ENCODE data around the gene BAZ2B. TPM values are rescaled to one million over a fixed set of nuclear protein-coding genes. Genes with fewer than 3 reads are reported as not detected.
"Not testable (repeated sequence)": the region's sequence is repeated elsewhere in the genome, so short reads cannot be mapped to it uniquely, and the experiment has no call there.

The BAZ2B gene
- polyA plus RNA-seq, 3 donors = 73.8 to 95.9 (median 79.9) TPM

GRCh38 chr2:159538801-159539200 lies 77.5 kb downstream of the BAZ2B start:
- no peak for DNase-seq (ENCODE audit: low read depth in 3 of 3, low spot score in 2 of 3)

GRCh38 chr2:159535261-159535660 lies 81.1 kb downstream of the BAZ2B start:
- DNase-seq (ENCODE audit: low read depth in 3 of 3, low spot score in 2 of 3) = not testable (repeated sequence)

GRCh38 chr2:159531475-159531874 lies 84.9 kb downstream of the BAZ2B start:
- no peak for DNase-seq (ENCODE audit: low read depth in 3 of 3, low spot score in 2 of 3)

GRCh38 chr2:159526433-159526832 lies 89.9 kb downstream of the BAZ2B start:
- no peak for DNase-seq (ENCODE audit: low read depth in 3 of 3, low spot score in 2 of 3)

GRCh38 chr2:159525012-159525411 lies 91.3 kb downstream of the BAZ2B start:
- no peak for DNase-seq (ENCODE audit: low read depth in 3 of 3, low spot score in 2 of 3)

GRCh38 chr2:159521272-159521671 lies 95.1 kb downstream of the BAZ2B start:
- DNase-seq (ENCODE audit: low read depth in 3 of 3, low spot score in 2 of 3) = no peak

DNA sequence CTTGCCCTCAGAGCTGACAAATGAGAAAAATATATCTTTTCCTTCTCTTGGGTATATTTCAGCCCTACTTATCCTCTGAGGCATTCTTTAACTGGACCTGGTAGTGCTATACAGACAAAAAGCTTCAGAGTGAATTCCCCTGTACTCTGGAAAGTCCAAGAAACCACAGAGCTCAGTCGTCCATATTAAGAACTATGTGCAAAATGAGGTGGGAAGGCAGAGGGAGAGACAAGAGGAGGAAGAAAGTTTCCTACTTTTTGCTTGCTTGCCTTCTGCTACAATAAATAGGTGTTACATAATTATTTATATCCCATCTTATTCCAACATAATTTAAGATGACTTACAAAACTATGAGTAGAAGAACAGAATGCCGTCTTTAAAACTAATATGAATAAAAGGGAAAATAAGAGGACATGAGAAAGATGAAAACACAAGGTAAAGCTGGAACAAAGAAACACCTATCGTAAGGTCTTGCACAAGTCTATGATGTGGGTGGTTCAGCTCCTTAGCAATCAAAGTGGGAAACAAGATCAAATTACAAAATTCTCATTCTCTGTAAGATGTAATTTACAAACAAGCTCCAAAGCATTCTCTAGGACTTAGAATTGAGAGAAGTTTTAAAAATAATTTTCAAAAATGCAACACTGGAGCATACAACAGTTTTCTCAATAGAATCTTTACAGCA lies 97.9 kb downstream of the BAZ2B start:
- DNase-seq (ENCODE audit: low read depth in 3 of 3, low spot score in 2 of 3) = no peak

DNA sequence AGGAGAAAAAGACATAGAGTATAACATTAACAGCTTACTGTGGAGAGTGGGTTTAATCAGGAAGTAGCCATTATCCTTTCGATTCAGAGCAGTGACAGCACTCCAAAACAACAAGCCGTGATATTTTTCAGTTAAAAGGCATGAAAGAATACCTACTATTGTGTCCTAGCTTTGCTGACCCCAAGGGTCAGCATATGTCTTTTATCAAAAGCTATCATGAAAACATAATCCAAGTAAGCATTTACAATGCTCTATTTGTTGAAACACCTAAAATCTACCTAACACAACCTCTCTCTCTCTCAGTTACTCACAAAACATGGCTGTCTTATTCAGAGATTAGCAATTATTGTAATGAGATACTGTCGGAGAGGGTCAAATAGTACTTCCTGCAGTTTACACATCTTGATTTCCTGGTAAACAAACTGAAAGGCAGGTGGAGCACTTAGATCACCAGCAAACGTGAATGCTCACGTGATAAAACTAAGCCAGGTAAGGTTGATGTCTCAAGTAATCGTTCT lies 100.0 kb downstream of the BAZ2B start:
- DNase-seq (ENCODE audit: low read depth in 3 of 3, low spot score in 2 of 3) = peak; percentile 18 to 31 (median 29)

DNA sequence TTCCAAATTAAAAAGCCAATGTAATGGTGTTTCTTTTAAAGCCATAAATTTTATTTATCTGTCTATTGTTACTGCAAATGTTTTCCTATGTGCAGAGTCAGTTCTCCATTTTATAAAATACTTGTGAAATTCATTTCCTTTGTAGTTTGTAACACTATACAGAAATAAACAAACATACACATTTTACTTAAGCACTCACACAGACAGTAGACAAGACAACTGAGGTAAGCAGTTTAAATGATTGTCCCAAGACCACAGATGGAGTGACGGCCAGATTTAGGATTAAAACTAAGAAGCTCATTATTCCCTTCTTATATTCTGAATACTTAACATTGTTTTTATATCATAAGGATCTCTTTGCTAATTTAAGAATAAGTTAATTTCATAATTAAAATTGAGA lies 100.9 kb downstream of the BAZ2B start:
- no peak for DNase-seq (ENCODE audit: low read depth in 3 of 3, low spot score in 2 of 3)

DNA sequence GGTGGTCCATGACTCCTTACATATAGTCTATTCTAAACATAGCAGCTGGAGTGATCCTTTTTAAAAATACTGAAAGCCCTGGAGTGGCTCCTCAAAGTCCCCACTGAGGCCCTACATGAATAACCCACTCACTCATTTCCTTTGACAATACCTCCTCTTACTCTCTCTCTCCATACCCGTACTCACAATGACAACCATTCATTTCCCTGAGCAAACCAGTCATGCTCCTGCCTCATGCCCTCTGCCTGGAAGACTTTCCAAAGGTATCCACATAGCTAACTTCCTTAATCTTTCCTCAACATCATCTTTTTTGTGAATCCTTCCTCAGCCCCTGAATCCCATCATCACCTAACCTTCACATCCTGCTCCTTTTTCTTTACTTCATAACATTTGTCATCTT lies 102.6 kb downstream of the BAZ2B start:
- DNase-seq (ENCODE audit: low read depth in 3 of 3, low spot score in 2 of 3) = no peak

GRCh38 chr2:159508140-159508539 lies 108.2 kb downstream of the BAZ2B start:
- DNase-seq (ENCODE audit: low read depth in 3 of 3, low spot score in 2 of 3) = no peak

- no peak for DNase-seq (ENCODE audit: low read depth in 3 of 3, low spot score in 2 of 3)
These were observed 109.4 kb downstream of the BAZ2B start for GRCh38 chr2:159506764-159507440.

DNA sequence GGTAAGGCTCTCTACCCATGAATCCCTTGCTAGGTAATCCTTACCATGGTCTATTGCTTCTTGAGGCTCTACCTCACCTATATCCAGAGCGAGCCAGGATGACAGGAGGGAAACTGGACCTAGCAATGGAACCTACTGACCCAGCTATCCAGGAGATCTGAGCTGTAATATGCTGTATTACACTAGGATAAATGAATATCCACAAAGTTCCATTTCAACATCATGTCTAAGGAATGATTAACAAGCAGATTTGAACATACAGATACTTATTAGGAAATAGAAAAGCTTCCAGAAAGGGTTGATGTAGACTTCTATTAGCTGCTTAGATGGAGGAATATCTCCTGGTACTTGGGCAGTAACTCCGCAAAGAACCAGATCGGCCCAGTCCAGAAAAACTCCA lies 110.1 kb downstream of the BAZ2B start:
- no peak for DNase-seq (ENCODE audit: low read depth in 3 of 3, low spot score in 2 of 3)

DNA sequence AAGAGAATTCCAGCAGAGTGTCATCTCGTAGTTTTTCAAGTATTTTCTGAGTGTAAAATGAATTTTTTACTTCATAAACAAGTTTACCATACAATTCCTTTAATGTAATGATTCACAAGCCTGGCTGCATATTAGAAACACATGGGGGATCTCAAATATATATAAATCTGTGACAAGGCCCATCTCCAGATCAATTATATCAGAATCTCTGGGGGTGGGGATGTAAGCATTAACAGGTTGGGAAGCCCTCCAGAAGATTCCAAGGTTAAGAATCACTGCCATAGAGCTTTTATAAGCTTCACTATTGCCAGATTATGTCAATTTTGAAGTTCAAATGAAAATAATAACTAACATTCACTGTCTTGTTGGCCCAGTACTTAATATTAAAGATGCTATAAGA lies 111.2 kb downstream of the BAZ2B start:
- no peak for DNase-seq (ENCODE audit: low read depth in 3 of 3, low spot score in 2 of 3)

GRCh38 chr2:159501743-159502142 lies 114.6 kb downstream of the BAZ2B start:
- no peak for DNase-seq (ENCODE audit: low read depth in 3 of 3, low spot score in 2 of 3)

- DNase-seq (ENCODE audit: low read depth in 3 of 3, low spot score in 2 of 3) = no peak
These were observed 118.5 kb downstream of the BAZ2B start for GRCh38 chr2:159497847-159498246.

GRCh38 chr2:159497256-159497655 lies 119.1 kb downstream of the BAZ2B start:
- no peak for DNase-seq (ENCODE audit: low read depth in 3 of 3, low spot score in 2 of 3)

- DNase-seq (ENCODE audit: low read depth in 3 of 3, low spot score in 2 of 3) = no peak
These were observed 126.9 kb downstream of the BAZ2B start for GRCh38 chr2:159489476-159489875.

- no peak for DNase-seq (ENCODE audit: low read depth in 3 of 3, low spot score in 2 of 3)
These were observed 131.8 kb downstream of the BAZ2B start for GRCh38 chr2:159484532-159484931.

DNA sequence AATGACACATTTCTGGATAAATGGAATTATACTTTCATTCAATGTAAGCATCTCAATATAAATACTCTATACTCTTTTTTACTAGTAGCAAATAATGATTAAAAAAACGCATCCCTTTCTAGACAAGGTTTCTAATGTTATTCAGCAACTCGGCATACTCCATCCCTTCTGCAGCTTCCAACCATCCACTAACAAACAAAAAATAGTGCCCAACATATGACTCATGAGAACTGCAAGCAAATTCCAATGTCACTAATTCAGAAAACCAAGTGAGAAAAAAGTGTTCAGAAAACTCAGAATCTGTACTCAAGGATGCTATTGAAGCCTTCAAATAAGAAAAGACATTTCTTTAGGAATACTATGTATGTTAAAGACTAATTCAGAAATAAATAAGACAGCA lies 140.0 kb downstream of the BAZ2B start:
- no peak for DNase-seq (ENCODE audit: low read depth in 3 of 3, low spot score in 2 of 3)

DNA sequence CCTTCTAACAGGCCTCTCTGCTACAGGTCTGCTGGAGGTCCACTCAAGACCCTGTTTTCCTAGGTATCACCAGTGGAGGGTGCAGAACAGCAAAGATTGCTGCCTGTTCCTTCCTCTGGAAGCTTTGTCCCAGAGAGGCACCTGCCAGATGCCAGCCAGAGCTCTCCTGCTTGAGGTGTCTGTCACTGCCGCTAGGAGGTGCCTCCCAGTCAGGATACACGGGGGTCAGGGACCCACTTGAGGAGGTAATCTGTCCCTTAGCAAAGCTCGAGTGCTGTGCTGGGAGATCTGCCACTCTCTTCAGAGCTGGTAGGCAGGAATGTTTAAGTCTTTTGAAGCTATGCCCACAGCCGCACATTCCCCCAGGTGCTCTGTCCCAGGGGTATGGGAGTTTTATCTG lies 140.6 kb downstream of the BAZ2B start:
- DNase-seq (ENCODE audit: low read depth in 3 of 3, low spot score in 2 of 3) = no peak

- no peak for DNase-seq (ENCODE audit: low read depth in 3 of 3, low spot score in 2 of 3)
These were observed 145.0 kb downstream of the BAZ2B start for GRCh38 chr2:159471340-159471739.
